NT2/D1 (cell line): Measurements from ENCODE around the gene PDCL3.

Experiments used
- DNase-seq: peaks from one replicate; pipeline ENCODE4 v3.0.0-alpha.2; 2011; ENCODE audit warnings: low read depth, low spot score
- H3K27me3 ChIP-seq: 2 replicates; pipeline ENCODE4 v1.6.0; 2011; ENCODE audit warnings: mild to moderate bottlenecking; ENCODE audit not compliant: insufficient read length, insufficient read depth
- H3K36me3 ChIP-seq: 2 replicates; pipeline ENCODE4 v1.6.1; 2011; ENCODE audit warnings: mild to moderate bottlenecking, low read length, mixed read lengths; ENCODE audit not compliant: insufficient read depth, insufficient read length
- H3K4me1 ChIP-seq: 2 replicates; pipeline ENCODE4 v1.5.1; 2011; ENCODE audit not compliant: insufficient read depth, insufficient read length
- H3K4me3 ChIP-seq: 2 replicates; pipeline ENCODE4 v1.5.1; 2011; ENCODE audit warnings: low read depth; ENCODE audit not compliant: insufficient read length
- H3K9ac ChIP-seq: 2 replicates; pipeline ENCODE4 v1.6.0; 2011; ENCODE audit warnings: low read depth; ENCODE audit not compliant: insufficient read length
- H3K9me3 ChIP-seq: 2 replicates; pipeline ENCODE4 v1.5.1; 2011; ENCODE audit warnings: mild to moderate bottlenecking, low read length; ENCODE audit not compliant: insufficient read depth
- SUZ12 ChIP-seq: IDR thresholded peaks from 2 replicates; pipeline ENCODE4 v1.6.1; 2011; ENCODE audit not compliant: insufficient read length, insufficient read depth; ENCODE audit errors: extremely low read depth
- YY1 ChIP-seq: IDR thresholded peaks from 2 replicates; pipeline ENCODE4 v1.6.1; 2011; ENCODE audit not compliant: insufficient read length, insufficient read depth
- ZNF274 ChIP-seq: IDR thresholded peaks from 2 replicates; pipeline ENCODE4 v1.6.1; 2011; ENCODE audit warnings: mild to moderate bottlenecking, low read depth, low read length

The PDCL3 gene

GRCh38 chr2:100580367-100581276 lies 17.8 kb downstream of the PDCL3 start:
- Histone ChIP-seq H3K9me3 (no peaks in the 10 kb centered on the region), H3K4me3 (no peak overlapping the region), H3K4me1 (no peaks in the 10 kb centered on the region), H3K9ac (no peak overlapping the region), H3K27me3 (no peaks in the 10 kb centered on the region), H3K36me3 (peaks cover 22% of the 10 kb centered on the region)
- no peak for DNase-seq
- no peak for TF ChIP-seq YY1
- no peak for TF ChIP-seq SUZ12
- TF ChIP-seq ZNF274, result no peak

GRCh38 chr2:100581277-100581612 lies 18.5 kb downstream of the PDCL3 start:
- no peak for DNase-seq
- no peak overlapping the region for H3K4me3 ChIP-seq
- no peak for TF ChIP-seq SUZ12
- no peak for TF ChIP-seq YY1
- no peak for TF ChIP-seq ZNF274

GRCh38 chr2:100584816-100585215 lies 22.0 kb downstream of the PDCL3 start:
- Histone ChIP-seq H3K9ac (no peak overlapping the region), H3K4me3 (no peak overlapping the region), H3K27me3 (no peaks in the 10 kb centered on the region), H3K4me1 (no peaks in the 10 kb centered on the region), H3K36me3 (no peaks in the 10 kb centered on the region), H3K9me3 (no peaks in the 10 kb centered on the region)
- DNase-seq, result no peak
- TF ChIP-seq SUZ12 (no peak), YY1 (no peak), ZNF274 (no peak)

More at GRCh38 chr2:100581277-100581612, 18.5 kb downstream of the PDCL3 start:
- Histone ChIP-seq H3K27me3 (no peaks in the 10 kb centered on the region), H3K4me1 (no peaks in the 10 kb centered on the region), H3K9ac (no peak overlapping the region), H3K36me3 (peaks cover 16% of the 10 kb centered on the region), H3K9me3 (no peaks in the 10 kb centered on the region)

- no peaks in the 10 kb centered on the region for H3K27me3 ChIP-seq
- H3K4me3 ChIP-seq, result no peak overlapping the region
- H3K36me3 ChIP-seq, result no peaks in the 10 kb centered on the region
- TF ChIP-seq YY1 (no peak), ZNF274 (no peak), SUZ12 (no peak)
- no peaks in the 10 kb centered on the region for H3K9me3 ChIP-seq
- no peak overlapping the region for H3K9ac ChIP-seq
- H3K4me1 ChIP-seq, result no peaks in the 10 kb centered on the region
- DNase-seq, result no peak
Observed at GRCh38 chr2:100588071-100588786, 25.4 kb downstream of the PDCL3 start.

- H3K36me3 ChIP-seq, result no peaks in the 10 kb centered on the region
- H3K9ac ChIP-seq, result no peak overlapping the region
- TF ChIP-seq ZNF274, result no peak
- no peak for TF ChIP-seq SUZ12
- TF ChIP-seq YY1, result no peak
- H3K9me3 ChIP-seq, result no peaks in the 10 kb centered on the region
- DNase-seq, result no peak
- no peak overlapping the region for H3K4me3 ChIP-seq
- no peaks in the 10 kb centered on the region for H3K27me3 ChIP-seq
- H3K4me1 ChIP-seq, result no peaks in the 10 kb centered on the region
Observed at GRCh38 chr2:100589527-100589926, 26.7 kb downstream of the PDCL3 start.

GRCh38 chr2:100592226-100592625 lies 29.4 kb downstream of the PDCL3 start:
- H3K9ac ChIP-seq, result no peak overlapping the region
- no peak overlapping the region for H3K4me3 ChIP-seq
- H3K27me3 ChIP-seq, result no peaks in the 10 kb centered on the region
- no peaks in the 10 kb centered on the region for H3K4me1 ChIP-seq
- TF ChIP-seq SUZ12 (no peak), YY1 (no peak), ZNF274 (no peak)
- no peak for DNase-seq
- H3K9me3 ChIP-seq, result no peaks in the 10 kb centered on the region
- no peaks in the 10 kb centered on the region for H3K36me3 ChIP-seq

GRCh38 chr2:100596465-100596864 lies 33.7 kb downstream of the PDCL3 start:
- Histone ChIP-seq H3K9ac (no peak overlapping the region), H3K4me1 (no peaks in the 10 kb centered on the region), H3K27me3 (no peaks in the 10 kb centered on the region), H3K4me3 (no peak overlapping the region), H3K9me3 (no peaks in the 10 kb centered on the region), H3K36me3 (no peaks in the 10 kb centered on the region)
- TF ChIP-seq ZNF274 (no peak), SUZ12 (no peak), YY1 (no peak)
- no peak for DNase-seq
